ENCODE measurements around the gene DENND1A. TPM values are rescaled to one million over a fixed set of nuclear protein-coding genes. Genes with fewer than 3 reads are reported as not detected.
A peak's percentile ranks its signal among the peaks of the same experiment; 100 is the strongest.
"Not testable (repeated sequence)": the region's sequence is repeated elsewhere in the genome, so short reads cannot be mapped to it uniquely, and the experiment has no call there.

The DENND1A gene
- total RNA-seq, 1 donor from 2014 or later: 48.1 TPM

DNA sequence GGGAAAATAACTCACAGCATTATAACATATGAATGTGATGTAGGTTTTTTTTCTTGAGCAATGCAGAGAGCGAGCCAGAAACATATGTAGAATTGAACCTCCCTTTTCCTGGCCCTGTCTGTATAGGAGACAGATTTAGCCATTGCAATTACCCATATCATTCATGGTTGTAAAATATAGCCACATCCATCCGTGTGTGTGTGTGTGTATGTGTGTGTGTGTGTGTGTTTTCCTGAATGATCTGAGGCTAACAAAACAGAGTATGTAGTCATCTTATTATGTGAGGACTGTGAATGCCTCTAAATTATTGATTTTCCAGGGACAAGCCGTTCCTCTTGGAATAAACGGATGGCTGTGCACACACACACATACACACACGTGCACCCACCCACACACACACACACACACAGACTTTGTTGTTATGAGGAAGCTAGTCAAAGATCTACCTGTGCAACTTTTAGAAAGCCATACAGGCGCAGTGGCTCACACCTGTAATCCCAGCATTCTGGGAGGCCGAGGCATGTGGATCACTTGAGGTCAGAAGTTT lies 11.7 kb upstream of the DENND1A start:
- Mint-ChIP-seq H3K36me3 (no peaks in the 10 kb centered on the region), H3K9me3 (peaks cover 4% of the 10 kb centered on the region), H3K27me3 (ENCODE audit: insufficient read depth, low read depth) (peaks cover 5% of the 10 kb centered on the region), H3K4me1 (peaks cover 5% of the 10 kb centered on the region), H3K27ac (no peak overlapping the region), H3K4me3 (no peak overlapping the region)
- no peak overlapping the region for H3K4me2 ChIP-seq
- no peak overlapping the region for H3K4me3 ChIP-seq
- H3K79me2 ChIP-seq (ENCODE audit: low read depth): no peaks in the 10 kb centered on the region
- H3K9ac ChIP-seq: no peak overlapping the region
- H3F3A ChIP-seq (ENCODE audit: low read depth): peaks cover 5% of the 10 kb centered on the region
- H4K20me1 ChIP-seq (ENCODE audit: low read depth): no peaks in the 10 kb centered on the region
- TF ChIP-seq EZH2phosphoT487 (IDR thresholded peaks at IDR 0.05): no peak
- no peak for TF ChIP-seq EZH2 (IDR thresholded peaks at IDR 0.05)
- TF ChIP-seq, protein P1, sequence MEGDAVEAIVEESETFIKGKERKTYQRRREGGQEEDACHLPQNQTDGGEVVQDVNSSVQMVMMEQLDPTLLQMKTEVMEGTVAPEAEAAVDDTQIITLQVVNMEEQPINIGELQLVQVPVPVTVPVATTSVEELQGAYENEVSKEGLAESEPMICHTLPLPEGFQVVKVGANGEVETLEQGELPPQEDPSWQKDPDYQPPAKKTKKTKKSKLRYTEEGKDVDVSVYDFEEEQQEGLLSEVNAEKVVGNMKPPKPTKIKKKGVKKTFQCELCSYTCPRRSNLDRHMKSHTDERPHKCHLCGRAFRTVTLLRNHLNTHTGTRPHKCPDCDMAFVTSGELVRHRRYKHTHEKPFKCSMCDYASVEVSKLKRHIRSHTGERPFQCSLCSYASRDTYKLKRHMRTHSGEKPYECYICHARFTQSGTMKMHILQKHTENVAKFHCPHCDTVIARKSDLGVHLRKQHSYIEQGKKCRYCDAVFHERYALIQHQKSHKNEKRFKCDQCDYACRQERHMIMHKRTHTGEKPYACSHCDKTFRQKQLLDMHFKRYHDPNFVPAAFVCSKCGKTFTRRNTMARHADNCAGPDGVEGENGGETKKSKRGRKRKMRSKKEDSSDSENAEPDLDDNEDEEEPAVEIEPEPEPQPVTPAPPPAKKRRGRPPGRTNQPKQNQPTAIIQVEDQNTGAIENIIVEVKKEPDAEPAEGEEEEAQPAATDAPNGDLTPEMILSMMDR (IDR thresholded peaks at IDR 0.05): no peak
- H2AFZ ChIP-seq (replicated peaks): no peak overlapping the region
- H3K27ac ChIP-seq: no peak overlapping the region
- no peak for DNase-seq (ENCODE audit: low spot score)
- H3K36me3 ChIP-seq: no peaks in the 10 kb centered on the region
- no peaks in the 10 kb centered on the region for H3K27me3 ChIP-seq
- H3K9me3 ChIP-seq (ENCODE audit: low read depth): no peaks in the 10 kb centered on the region
- H3K4me1 ChIP-seq: peaks cover 4% of the 10 kb centered on the region

DNA sequence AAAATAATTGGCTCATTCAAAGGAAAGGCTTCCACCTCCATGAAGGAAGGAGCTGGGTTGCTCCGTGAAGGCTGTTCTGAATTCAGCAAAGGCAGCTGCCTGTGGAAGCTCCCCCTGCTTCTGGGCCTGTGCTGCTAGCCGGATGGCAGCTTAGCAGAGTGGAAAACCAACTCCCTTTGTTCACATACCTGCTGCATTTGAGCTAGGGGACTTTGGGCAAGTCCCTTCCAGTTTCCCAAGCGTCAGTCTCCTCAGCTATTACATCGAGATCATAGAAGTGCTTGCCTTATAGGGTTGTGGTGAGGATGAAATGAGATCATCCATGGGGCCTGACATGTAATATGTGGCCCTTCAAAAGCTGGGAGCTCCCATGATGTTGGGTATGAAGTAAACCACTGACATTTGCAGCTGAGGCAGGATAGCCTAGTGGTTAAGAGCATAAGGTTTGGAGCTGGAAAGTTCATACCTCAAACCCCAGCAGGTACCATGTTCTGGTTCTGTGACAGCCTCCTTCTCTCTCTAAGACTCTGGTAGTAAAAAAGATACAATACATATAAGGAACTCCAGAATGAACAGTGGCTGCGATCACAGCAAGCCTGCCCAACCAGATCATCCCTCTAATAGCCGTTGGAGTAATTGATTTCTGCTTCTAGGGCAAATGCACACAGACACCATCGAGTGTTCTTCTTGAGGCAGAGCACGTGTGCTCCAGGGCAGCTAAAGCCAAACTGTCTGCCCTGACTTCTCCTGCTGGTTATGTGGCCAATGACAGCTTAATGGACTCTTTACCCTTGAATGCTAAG lies 11.0 kb upstream of the DENND1A start:
- peaks cover 11% of the 10 kb centered on the region for H3K9me3 Mint-ChIP-seq
- peaks cover 3% of the 10 kb centered on the region for H3K9me3 ChIP-seq (ENCODE audit: low read depth)
- no peak overlapping the region for H3K9ac ChIP-seq
- H3K4me3 Mint-ChIP-seq: peak overlapping the region; percentile 10
- no peak overlapping the region for H2AFZ ChIP-seq (replicated peaks)
- peaks cover 5% of the 10 kb centered on the region for H3F3A ChIP-seq (ENCODE audit: low read depth)
- H3K4me1 ChIP-seq: peaks cover 4% of the 10 kb centered on the region
- peaks cover 4% of the 10 kb centered on the region for H3K4me1 Mint-ChIP-seq
- TF ChIP-seq, protein P1 (IDR thresholded peaks at IDR 0.05): no peak
- no peak for TF ChIP-seq EZH2phosphoT487 (IDR thresholded peaks at IDR 0.05)
- no peak for TF ChIP-seq EZH2 (IDR thresholded peaks at IDR 0.05)
- H3K27me3 Mint-ChIP-seq (ENCODE audit: insufficient read depth, low read depth): peaks cover 5% of the 10 kb centered on the region
- no peak overlapping the region for H3K4me3 ChIP-seq
- H3K27me3 ChIP-seq: no peaks in the 10 kb centered on the region
- no peak for DNase-seq (ENCODE audit: low spot score)
- no peak overlapping the region for H3K4me2 ChIP-seq
- H3K36me3 Mint-ChIP-seq: no peaks in the 10 kb centered on the region
- no peaks in the 10 kb centered on the region for H4K20me1 ChIP-seq (ENCODE audit: low read depth)
- H3K27ac ChIP-seq: no peak overlapping the region
- H3K79me2 ChIP-seq (ENCODE audit: low read depth): no peaks in the 10 kb centered on the region
- H3K36me3 ChIP-seq: no peaks in the 10 kb centered on the region
- H3K27ac Mint-ChIP-seq: no peak overlapping the region

DNA sequence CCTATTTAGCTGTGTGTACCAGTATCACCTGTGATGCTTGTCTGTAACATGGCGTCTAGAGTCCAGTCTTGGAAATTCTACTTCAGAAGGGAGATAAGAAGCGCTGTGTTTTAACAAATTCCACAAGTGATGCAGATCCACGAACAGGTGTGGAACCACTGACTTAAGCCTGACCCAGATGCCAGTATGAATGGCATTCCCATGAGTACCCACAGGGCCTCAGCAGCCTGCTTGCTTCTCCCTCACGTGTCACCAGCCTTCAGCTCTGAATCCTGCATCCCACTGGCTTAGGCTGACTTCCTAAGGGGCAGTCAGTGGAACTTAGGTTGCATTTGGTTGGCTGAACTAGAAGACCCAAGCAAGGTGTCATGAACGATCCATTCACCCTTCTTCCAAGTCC lies 8.5 kb upstream of the DENND1A start:
- no peak overlapping the region for H3K4me2 ChIP-seq
- no peak overlapping the region for H3K4me3 ChIP-seq
- Mint-ChIP-seq H3K27me3 (ENCODE audit: insufficient read depth, low read depth) (peaks cover 2% of the 10 kb centered on the region), H3K4me1 (no peaks in the 10 kb centered on the region), H3K4me3 (no peak overlapping the region), H3K27ac (no peak overlapping the region), H3K9me3 (peaks cover 12% of the 10 kb centered on the region), H3K36me3 (no peaks in the 10 kb centered on the region)
- peaks cover 5% of the 10 kb centered on the region for H3F3A ChIP-seq (ENCODE audit: low read depth)
- H3K4me1 ChIP-seq: peaks cover 10% of the 10 kb centered on the region
- H3K9ac ChIP-seq: no peak overlapping the region
- DNase-seq (ENCODE audit: low spot score): no peak
- TF ChIP-seq, protein P1 (IDR thresholded peaks at IDR 0.05): no peak
- TF ChIP-seq EZH2phosphoT487 (IDR thresholded peaks at IDR 0.05) (no peak), EZH2 (IDR thresholded peaks at IDR 0.05) (no peak)
- no peak overlapping the region for H3K27ac ChIP-seq
- H3K79me2 ChIP-seq (ENCODE audit: low read depth): no peaks in the 10 kb centered on the region
- no peaks in the 10 kb centered on the region for H4K20me1 ChIP-seq (ENCODE audit: low read depth)
- no peaks in the 10 kb centered on the region for H3K27me3 ChIP-seq
- H3K36me3 ChIP-seq: no peaks in the 10 kb centered on the region
- H3K9me3 ChIP-seq (ENCODE audit: low read depth): peaks cover 3% of the 10 kb centered on the region
- no peak overlapping the region for H2AFZ ChIP-seq (replicated peaks)

DNA sequence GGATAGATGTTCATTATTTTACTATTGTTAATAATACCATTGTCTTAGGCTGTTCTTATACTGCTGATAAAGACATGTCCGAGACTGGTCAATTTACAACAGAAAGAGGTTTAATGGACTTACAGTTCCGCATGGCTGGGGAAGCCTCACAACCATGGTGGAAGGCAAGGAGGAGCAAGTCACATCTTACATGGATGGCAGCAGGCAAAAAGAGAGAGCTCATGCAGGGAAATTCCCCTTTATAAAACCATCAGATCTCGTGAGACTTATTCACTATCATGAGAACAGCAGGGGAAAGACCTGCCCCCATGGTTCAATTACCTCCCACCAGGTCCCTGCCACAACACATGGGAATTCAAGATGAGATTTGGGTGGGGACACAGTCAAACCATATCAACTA lies 6.6 kb upstream of the DENND1A start:
- DNase-seq (ENCODE audit: low spot score); H3K27ac Mint-ChIP-seq; H3K36me3 ChIP-seq; H3K9ac ChIP-seq; H3K79me2 ChIP-seq (ENCODE audit: low read depth); H3K27me3 ChIP-seq; H3K4me1 Mint-ChIP-seq; H2AFZ ChIP-seq (replicated peaks); H4K20me1 ChIP-seq (ENCODE audit: low read depth); H3K27me3 Mint-ChIP-seq (ENCODE audit: insufficient read depth, low read depth); H3F3A ChIP-seq (ENCODE audit: low read depth); H3K4me3 ChIP-seq; H3K27ac ChIP-seq; H3K4me2 ChIP-seq; H3K9me3 ChIP-seq (ENCODE audit: low read depth); H3K36me3 Mint-ChIP-seq: not testable (repeated sequence)
- peaks cover 10% of the 10 kb centered on the region for H3K4me1 ChIP-seq
- Mint-ChIP-seq H3K9me3 (peaks cover 12% of the 10 kb centered on the region), H3K4me3 (peak overlapping the region; percentile 61)
